A549 (cell line): ENCODE measurements around the gene SLAMF8. TPM values are rescaled to one million over a fixed set of nuclear protein-coding genes. Genes with fewer than 3 reads are reported as not detected.

ENCODE experiments used
- ATAC-seq, 2 experiments: fragments of 200-7000 bp in 1 of 2; fragments of >200 bp in 1 of 2; cut with Nextera tagmentation in 1 of 2; cut with Tn5 transposase in 1 of 2; 3 replicates each; pipeline versions ENCODE4 v1.8.0 to v1.9.1; 2018 to 2020; ENCODE audit warnings: mild to moderate bottlenecking in 1 of 2, moderate library complexity in 1 of 2
- CTCF ChIA-PET: fragments of 300-600 bp; sonication (Branson Sonifier 250); formaldehyde crosslinking; extraction: SDS; loops from one replicate; lab custom pipeline; 2021; ENCODE audit warnings: antibody characterized with exemption, inconsistent platforms; lab: Yijun Ruan, JAX
- POLR2A ChIA-PET: fragments of 350-600 bp; formaldehyde crosslinking; extraction: SDS; loops from one replicate; lab custom pipeline; 2021; ENCODE audit warnings: antibody characterized with exemption, inconsistent platforms; lab: Yijun Ruan, JAX
- DNase-seq, 2 experiments: peaks; one replicate each; pipeline versions ENCODE4 v3.0.0 to v3.0.0-alpha.2; 2011 to 2016; ENCODE audit warnings: low read depth in 1 of 2, low spot score in 1 of 2
- FAIRE-seq: peaks from 2 replicates; lab custom pipeline; 2011; peaks lifted over from hg19 to GRCh38; lab: Jason Lieb, UNC
- H3K27ac ChIP-seq, 2 experiments: fragments of >200 bp; sonication (Bioruptor Twin); formaldehyde crosslinking; 3 replicates each; pipeline ENCODE4 v1.5.1; 2016 to 2017
- H3K4me1 ChIP-seq: fragments of >200 bp; sonication (Bioruptor Twin); formaldehyde crosslinking; 3 replicates; pipeline ENCODE4 v1.6.1; 2016
- H3K4me2 ChIP-seq: fragments of >200 bp; sonication (Bioruptor Twin); formaldehyde crosslinking; 3 replicates; pipeline ENCODE4 v1.6.1; 2016
- H3K4me3 ChIP-seq: fragments of >200 bp; sonication (Bioruptor Twin); formaldehyde crosslinking; 3 replicates; pipeline ENCODE4 v1.5.1; 2016
- H3K9me3 ChIP-seq: fragments of >200 bp; sonication (Bioruptor Twin); formaldehyde crosslinking; 3 replicates; pipeline ENCODE4 v1.6.1; 2016
- CBX2 ChIP-seq: fragments of 200-600 bp; sonication (generic); IDR thresholded peaks from 2 replicates; pipeline ENCODE4 v1.6.1; 2016; ENCODE audit warnings: low read depth, mild to moderate bottlenecking, borderline replicate concordance
- CHD2 ChIP-seq: fragments of 150-350 bp; IDR thresholded peaks from 2 replicates; pipeline ENCODE4 v1.6.1; 2014; ENCODE audit warnings: low read length; ENCODE audit not compliant: partially characterized antibody
- EHF ChIP-seq: fragments of 250-450 bp; sonication (Bioruptor Pico); IDR thresholded peaks from 2 replicates; pipeline ENCODE4 v1.5.0; 2020; ENCODE audit warnings: mild to moderate bottlenecking
- ELK1 ChIP-seq: fragments of 150-350 bp; IDR thresholded peaks from 2 replicates; pipeline ENCODE4 v1.6.1; 2014; ENCODE audit warnings: low read depth, mild to moderate bottlenecking, low read length
- EP300 ChIP-seq, 2 experiments: fragments of >200 bp; sonication (Bioruptor Twin); formaldehyde crosslinking; IDR thresholded peaks; 2 replicates in 1 of 2; 3 replicates in 1 of 2; pipeline ENCODE4 v1.6.1; 2016 to 2017
- FOSL2 ChIP-seq, 2 experiments: fragments of 450-650 bp in 1 of 2; fragments of >200 bp in 1 of 2; sonication (Bioruptor Twin) in 1 of 2; formaldehyde crosslinking; IDR thresholded peaks; 2 replicates each; pipeline versions ENCODE4 v1.5.0 to v1.6.1; 2016 to 2020; ENCODE audit warnings: mild to moderate bottlenecking in 1 of 2, moderate library complexity in 1 of 2
- HDAC2 ChIP-seq: fragments of 200-600 bp; sonication (generic); IDR thresholded peaks from 2 replicates; pipeline ENCODE4 v1.6.1; 2016
- HOXB13 ChIP-seq: fragments of 250-450 bp; sonication (Bioruptor Pico); IDR thresholded peaks from 2 replicates; pipeline ENCODE4 v1.5.0; 2020; ENCODE audit warnings: low read depth, mild to moderate bottlenecking, moderate library complexity
- NFE2L2 ChIP-seq: fragments of 150-350 bp; conservative IDR thresholded peaks from 2 replicates; pipeline ENCODE4 v1.6.1; 2014; ENCODE audit warnings: low read length
- NR3C1 ChIP-seq: fragments of >200 bp; sonication (Bioruptor Twin); formaldehyde crosslinking; IDR thresholded peaks from 3 replicates; pipeline ENCODE4 v1.6.1; 2017
- PHF8 ChIP-seq: fragments of 200-600 bp; sonication (generic); IDR thresholded peaks from 2 replicates; pipeline ENCODE4 v1.6.1; 2016; ENCODE audit warnings: low read depth, mild to moderate bottlenecking, antibody characterized with exemption, moderate library complexity, borderline replicate concordance
- POLR2A ChIP-seq: IDR thresholded peaks from 2 replicates; pipeline ENCODE4 v1.6.1; 2012; ENCODE audit warnings: mild to moderate bottlenecking, low read length
- SREBF2 ChIP-seq: fragments of 450-650 bp; IDR thresholded peaks from 2 replicates; pipeline ENCODE4 v1.6.1; 2014; ENCODE audit warnings: mild to moderate bottlenecking, moderate library complexity
- TFCP2L1 ChIP-seq: fragments of 250-450 bp; sonication (Bioruptor Pico); IDR thresholded peaks from 2 replicates; pipeline ENCODE4 v1.5.0; 2021; ENCODE audit warnings: mild to moderate bottlenecking
- ZC3H11A ChIP-seq: fragments of 450-650 bp; IDR thresholded peaks from 2 replicates; pipeline ENCODE4 v1.6.1; 2014; ENCODE audit warnings: antibody characterized with exemption, mild to moderate bottlenecking
- WGBS: methylation state at CpG from one replicate; pipeline ENCODE4 v1.1.6; 2017; ENCODE audit errors: missing lambda C conversion rate; 5-methylcytosine and 5-hydroxymethylcytosine counted together
- polyA plus RNA-seq, 4 experiments: library from polyadenylated mRNA; depleted of rRNA in 3 of 4; stranded (reverse); fragments of >200 nt; fragmentation: RNase III in 1 of 4; extraction: RNeasy Plus Mini Kit Qiagen cat#74134 plus additional on column Dnase treatment in 1 of 4; gene quantifications; 2 replicates in 3 of 4; 3 replicates in 1 of 4; pipeline ENCODE4 v1.2.3, GENCODE V29; 2011 to 2017
- TF ChIP-seq, protein P1 (sequence below): IDR thresholded peaks from 2 replicates; pipeline ENCODE4 v1.6.1; 2012
- TF ChIP-seq, protein P2 (sequence below): fragments of 250-450 bp; sonication (Bioruptor Pico); IDR thresholded peaks from 2 replicates; pipeline ENCODE4 v1.5.0; 2021; ENCODE audit warnings: mild to moderate bottlenecking, moderate library complexity, borderline replicate concordance
- TF ChIP-seq, protein P3 (sequence below): fragments of 200-600 bp; sonication (generic); IDR thresholded peaks from 2 replicates; pipeline ENCODE4 v1.6.1; 2016; ENCODE audit warnings: antibody characterized with exemption, mild to moderate bottlenecking, moderate library complexity
- TF ChIP-seq, protein P4 (sequence below): fragments of 450-650 bp; IDR thresholded peaks from 2 replicates; pipeline ENCODE4 v1.6.1; 2014; ENCODE audit warnings: antibody characterized with exemption
- TF ChIP-seq, protein P5 (sequence below): IDR thresholded peaks from 2 replicates; pipeline ENCODE4 v1.6.1; 2012

Gene SLAMF8
- polyA plus RNA-seq, 2 of the 4 experiments (the other 2 are of a cell fraction), result not detected

GRCh38 chr1:159828581-159829272 lies 2.1 kb downstream of the SLAMF8 start:
- no peak overlapping the region for H3K4me3 ChIP-seq
- H3K27ac ChIP-seq, result no peak overlapping the region
- DNase-seq, result no peak
- no peak for FAIRE-seq
- H3K9me3 ChIP-seq, result no peaks in the 10 kb centered on the region
- TF ChIP-seq EHF (CRISPR knock-in tag), result no peak
- no peak for TF ChIP-seq FOSL2 (IDR thresholded peaks at IDR 0.05)
- TF ChIP-seq FOSL2 (CRISPR knock-in tag; IDR thresholded peaks at IDR 0.05), result no peak
- TF ChIP-seq, protein P1, sequence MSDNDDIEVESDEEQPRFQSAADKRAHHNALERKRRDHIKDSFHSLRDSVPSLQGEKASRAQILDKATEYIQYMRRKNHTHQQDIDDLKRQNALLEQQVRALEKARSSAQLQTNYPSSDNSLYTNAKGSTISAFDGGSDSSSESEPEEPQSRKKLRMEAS, result no peak
- TF ChIP-seq CBX2, result no peak
- no peak for TF ChIP-seq HOXB13 (CRISPR knock-in tag)
- TF ChIP-seq TFCP2L1 (CRISPR knock-in tag), result no peak
- no peak for TF ChIP-seq SREBF2
- TF ChIP-seq POLR2A, result no peak
- TF ChIP-seq ELK1, result no peak
- TF ChIP-seq CHD2, result no peak
- TF ChIP-seq, protein P2, sequence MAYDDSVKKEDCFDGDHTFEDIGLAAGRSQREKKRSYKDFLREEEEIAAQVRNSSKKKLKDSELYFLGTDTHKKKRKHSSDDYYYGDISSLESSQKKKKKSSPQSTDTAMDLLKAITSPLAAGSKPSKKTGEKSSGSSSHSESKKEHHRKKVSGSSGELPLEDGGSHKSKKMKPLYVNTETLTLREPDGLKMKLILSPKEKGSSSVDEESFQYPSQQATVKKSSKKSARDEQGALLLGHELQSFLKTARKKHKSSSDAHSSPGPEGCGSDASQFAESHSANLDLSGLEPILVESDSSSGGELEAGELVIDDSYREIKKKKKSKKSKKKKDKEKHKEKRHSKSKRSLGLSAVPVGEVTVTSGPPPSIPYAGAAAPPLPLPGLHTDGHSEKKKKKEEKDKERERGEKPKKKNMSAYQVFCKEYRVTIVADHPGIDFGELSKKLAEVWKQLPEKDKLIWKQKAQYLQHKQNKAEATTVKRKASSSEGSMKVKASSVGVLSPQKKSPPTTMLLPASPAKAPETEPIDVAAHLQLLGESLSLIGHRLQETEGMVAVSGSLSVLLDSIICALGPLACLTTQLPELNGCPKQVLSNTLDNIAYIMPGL, result no peak
- TF ChIP-seq EP300 (IDR thresholded peaks at IDR 0.05), result no peak
- TF ChIP-seq, protein P3, sequence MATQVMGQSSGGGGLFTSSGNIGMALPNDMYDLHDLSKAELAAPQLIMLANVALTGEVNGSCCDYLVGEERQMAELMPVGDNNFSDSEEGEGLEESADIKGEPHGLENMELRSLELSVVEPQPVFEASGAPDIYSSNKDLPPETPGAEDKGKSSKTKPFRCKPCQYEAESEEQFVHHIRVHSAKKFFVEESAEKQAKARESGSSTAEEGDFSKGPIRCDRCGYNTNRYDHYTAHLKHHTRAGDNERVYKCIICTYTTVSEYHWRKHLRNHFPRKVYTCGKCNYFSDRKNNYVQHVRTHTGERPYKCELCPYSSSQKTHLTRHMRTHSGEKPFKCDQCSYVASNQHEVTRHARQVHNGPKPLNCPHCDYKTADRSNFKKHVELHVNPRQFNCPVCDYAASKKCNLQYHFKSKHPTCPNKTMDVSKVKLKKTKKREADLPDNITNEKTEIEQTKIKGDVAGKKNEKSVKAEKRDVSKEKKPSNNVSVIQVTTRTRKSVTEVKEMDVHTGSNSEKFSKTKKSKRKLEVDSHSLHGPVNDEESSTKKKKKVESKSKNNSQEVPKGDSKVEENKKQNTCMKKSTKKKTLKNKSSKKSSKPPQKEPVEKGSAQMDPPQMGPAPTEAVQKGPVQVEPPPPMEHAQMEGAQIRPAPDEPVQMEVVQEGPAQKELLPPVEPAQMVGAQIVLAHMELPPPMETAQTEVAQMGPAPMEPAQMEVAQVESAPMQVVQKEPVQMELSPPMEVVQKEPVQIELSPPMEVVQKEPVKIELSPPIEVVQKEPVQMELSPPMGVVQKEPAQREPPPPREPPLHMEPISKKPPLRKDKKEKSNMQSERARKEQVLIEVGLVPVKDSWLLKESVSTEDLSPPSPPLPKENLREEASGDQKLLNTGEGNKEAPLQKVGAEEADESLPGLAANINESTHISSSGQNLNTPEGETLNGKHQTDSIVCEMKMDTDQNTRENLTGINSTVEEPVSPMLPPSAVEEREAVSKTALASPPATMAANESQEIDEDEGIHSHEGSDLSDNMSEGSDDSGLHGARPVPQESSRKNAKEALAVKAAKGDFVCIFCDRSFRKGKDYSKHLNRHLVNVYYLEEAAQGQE, result no peak
- TF ChIP-seq NFE2L2, result no peak
- TF ChIP-seq, protein P4, sequence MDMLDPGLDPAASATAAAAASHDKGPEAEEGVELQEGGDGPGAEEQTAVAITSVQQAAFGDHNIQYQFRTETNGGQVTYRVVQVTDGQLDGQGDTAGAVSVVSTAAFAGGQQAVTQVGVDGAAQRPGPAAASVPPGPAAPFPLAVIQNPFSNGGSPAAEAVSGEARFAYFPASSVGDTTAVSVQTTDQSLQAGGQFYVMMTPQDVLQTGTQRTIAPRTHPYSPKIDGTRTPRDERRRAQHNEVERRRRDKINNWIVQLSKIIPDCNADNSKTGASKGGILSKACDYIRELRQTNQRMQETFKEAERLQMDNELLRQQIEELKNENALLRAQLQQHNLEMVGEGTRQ, result no peak
- no peak for TF ChIP-seq HDAC2
- TF ChIP-seq, protein P5, sequence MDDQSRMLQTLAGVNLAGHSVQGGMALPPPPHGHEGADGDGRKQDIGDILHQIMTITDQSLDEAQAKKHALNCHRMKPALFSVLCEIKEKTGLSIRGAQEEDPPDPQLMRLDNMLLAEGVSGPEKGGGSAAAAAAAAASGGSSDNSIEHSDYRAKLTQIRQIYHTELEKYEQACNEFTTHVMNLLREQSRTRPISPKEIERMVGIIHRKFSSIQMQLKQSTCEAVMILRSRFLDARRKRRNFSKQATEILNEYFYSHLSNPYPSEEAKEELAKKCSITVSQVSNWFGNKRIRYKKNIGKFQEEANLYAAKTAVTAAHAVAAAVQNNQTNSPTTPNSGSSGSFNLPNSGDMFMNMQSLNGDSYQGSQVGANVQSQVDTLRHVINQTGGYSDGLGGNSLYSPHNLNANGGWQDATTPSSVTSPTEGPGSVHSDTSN, result no peak
- no peak for TF ChIP-seq PHF8
- TF ChIP-seq NR3C1, result no peak
- TF ChIP-seq ZC3H11A, result no peak
- H3K4me2 ChIP-seq, result no peak overlapping the region
- no peaks in the 10 kb centered on the region for H3K4me1 ChIP-seq
- ChIA-PET POLR2A (no interaction called here), CTCF (interaction anchor here (1.0 to 8.9 kb wide), 7 partner anchors 9 to 178 kb away, joined by 3 to 55 read pairs (median 5); no protein-coding TSS in a partner anchor)
- 83% methylated on average over 11 of the region's 11 CpGs for WGBS
- ATAC-seq, result peak in 1 of 2 experiments; percentile 44; a peak in 3 of 6 replicates
